C4-2B (cell line): ENCODE results near the gene ALPG.

ENCODE experiments used
- CTCF ChIP-seq: fragments of 450-650 bp; conservative IDR thresholded peaks from 2 replicates; pipeline ENCODE4 v1.5.1; 2017; ENCODE audit warnings: mild to moderate bottlenecking
- ZFX ChIP-seq: fragments of 450-650 bp; IDR thresholded peaks from 2 replicates; pipeline ENCODE4 v1.6.1; 2017

- TF ChIP-seq CTCF (no peak), ZFX (no peak)
These were observed 10.0 kb upstream of the ALPG start for GRCh38 chr2:232396683-232397082.
